NCI-H510A treated with DMSO at 0.1 percent for 48 hours (cell line): ENCODE data around the gene PSMD9.

Experiments
- DNase-seq: peaks from one replicate; lab custom pipeline; 2025; lab: John Stamatoyannopoulos, UW

The PSMD9 gene

GRCh38 chr12:121955258-121956237 is 67.0 kb downstream of the PSMD9 start:
- no peak for DNase-seq

GRCh38 chr12:121957861-121958515 is 69.4 kb downstream of the PSMD9 start:
- DNase-seq, result no peak

- DNase-seq, result peak; percentile 82
Observed at GRCh38 chr12:121958541-121959240, 70.1 kb downstream of the PSMD9 start.

GRCh38 chr12:121960541-121960940 is 72.0 kb downstream of the PSMD9 start:
- no peak for DNase-seq

- no peak for DNase-seq
Observed at GRCh38 chr12:121961195-121961879, 72.7 kb downstream of the PSMD9 start.

GRCh38 chr12:121963341-121964018 is 74.9 kb downstream of the PSMD9 start:
- no peak for DNase-seq

GRCh38 chr12:121964813-121965643 is 76.4 kb downstream of the PSMD9 start:
- DNase-seq, result no peak

GRCh38 chr12:121966959-121967358 is 78.4 kb downstream of the PSMD9 start:
- DNase-seq, result no peak
